CMK (cell line): ENCODE results near the gene SLC30A1.
"Not testable (repeated sequence)": the region's sequence is repeated elsewhere in the genome, so short reads cannot be mapped to it uniquely, and the experiment has no call there.

Source experiments
- DNase-seq: peaks from one replicate; pipeline ENCODE4 v3.0.0-alpha.2; 2010; ENCODE audit warnings: low read depth

Gene SLC30A1

DNA sequence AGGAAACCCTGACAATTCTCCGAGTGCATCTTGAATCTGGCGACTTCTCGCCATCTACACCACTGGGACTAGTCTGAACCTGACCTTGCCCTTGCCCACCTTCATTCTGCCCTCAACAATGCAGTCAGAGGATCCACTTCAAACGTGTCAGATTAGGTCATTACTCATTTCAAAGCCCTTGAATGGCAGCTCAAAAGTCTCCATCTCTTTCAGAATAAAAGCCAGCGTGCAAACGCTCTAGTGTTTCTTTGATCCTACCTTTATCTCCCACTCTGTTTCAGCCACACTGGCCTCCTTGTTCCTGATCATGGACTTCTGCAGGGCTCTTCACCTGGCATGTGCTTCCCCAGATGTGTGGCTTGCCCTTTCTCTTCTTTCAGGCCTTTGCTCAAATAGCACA, 31.3 kb downstream of the SLC30A1 start:
- DNase-seq = no peak

DNA sequence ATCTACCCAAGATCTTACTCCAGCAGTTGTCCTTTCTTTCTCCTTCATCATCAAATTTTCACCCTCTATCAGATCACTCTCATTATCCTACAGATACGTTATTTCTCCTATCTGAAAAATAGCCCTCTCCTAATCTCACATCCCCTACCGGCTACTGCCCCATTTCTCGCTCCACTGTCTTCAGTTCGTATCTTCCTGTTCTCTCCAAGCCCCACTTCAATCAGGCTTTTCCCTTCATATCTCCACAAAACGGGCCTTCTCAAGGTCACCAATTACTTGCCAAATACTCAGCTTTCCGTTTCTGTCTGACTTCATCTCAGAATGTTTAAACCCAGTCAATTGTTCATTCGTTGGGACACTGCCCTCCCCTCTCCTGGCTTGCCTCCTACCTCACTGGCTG, 32.4 kb downstream of the SLC30A1 start:
- no peak for DNase-seq

- DNase-seq = no peak
Observed at GRCh38 chr1:211543025-211543424, 35.9 kb downstream of the SLC30A1 start.

DNA sequence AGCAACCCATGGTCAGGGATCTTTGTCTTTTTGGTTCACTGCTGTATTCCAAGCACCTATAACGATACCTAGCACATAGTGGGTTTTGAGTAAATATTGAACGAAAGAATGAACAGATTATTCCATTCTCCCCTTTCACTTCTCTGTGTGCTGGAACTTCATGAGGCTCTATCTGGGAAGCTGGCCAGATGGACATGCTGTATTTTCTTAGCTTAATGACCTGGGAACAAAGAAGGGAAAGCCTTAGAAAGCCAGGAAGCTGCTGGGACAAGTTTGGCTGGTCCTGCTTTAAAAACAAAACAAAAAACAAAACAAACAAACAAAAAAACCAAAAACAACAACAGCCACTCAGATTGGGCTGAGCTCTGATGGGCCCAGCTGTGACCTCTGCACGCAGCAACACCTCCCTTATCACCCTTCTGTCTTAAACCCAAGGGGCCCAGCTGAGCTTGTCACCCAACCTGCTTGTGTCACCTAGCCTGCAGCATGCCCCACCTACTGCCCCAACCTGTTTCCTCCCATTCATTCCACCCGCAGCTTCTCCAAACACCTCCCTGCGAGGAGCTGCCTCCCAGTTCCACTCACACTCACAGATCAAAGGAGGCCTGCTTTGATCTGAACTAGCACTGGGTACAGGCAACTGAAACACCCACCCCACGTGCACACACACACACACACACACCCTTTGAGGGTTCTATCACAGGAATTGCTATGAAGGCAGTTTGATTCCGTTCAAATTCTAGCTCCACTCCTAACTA, 37.1 kb downstream of the SLC30A1 start:
- no peak for DNase-seq

GRCh38 chr1:211541278-211541677, 37.7 kb downstream of the SLC30A1 start:
- no peak for DNase-seq

DNA sequence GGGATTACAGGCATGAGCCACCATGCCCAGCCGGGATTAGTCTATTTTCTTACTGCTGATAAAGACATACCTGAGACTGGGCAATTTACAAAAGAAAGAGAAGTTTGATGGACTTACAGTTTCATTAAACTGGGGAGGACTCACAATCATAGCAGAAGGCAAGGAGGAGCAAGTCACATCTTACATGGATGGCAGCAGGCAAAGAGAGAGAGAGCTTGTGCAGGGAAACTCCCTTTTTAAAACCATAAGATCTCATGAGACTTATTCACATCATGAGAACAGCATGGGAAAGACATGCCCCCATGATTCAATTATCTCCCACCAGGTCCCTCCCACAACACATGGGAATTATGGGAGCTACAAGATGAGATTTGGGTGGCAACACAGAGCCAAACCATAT, 38.1 kb downstream of the SLC30A1 start:
- DNase-seq = not testable (repeated sequence)

- DNase-seq = no peak
Observed at GRCh38 chr1:211538287-211538686, 40.7 kb downstream of the SLC30A1 start.

GRCh38 chr1:211537253-211537652, 41.7 kb downstream of the SLC30A1 start:
- no peak for DNase-seq

GRCh38 chr1:211536606-211537005, 42.4 kb downstream of the SLC30A1 start:
- DNase-seq = no peak

DNA sequence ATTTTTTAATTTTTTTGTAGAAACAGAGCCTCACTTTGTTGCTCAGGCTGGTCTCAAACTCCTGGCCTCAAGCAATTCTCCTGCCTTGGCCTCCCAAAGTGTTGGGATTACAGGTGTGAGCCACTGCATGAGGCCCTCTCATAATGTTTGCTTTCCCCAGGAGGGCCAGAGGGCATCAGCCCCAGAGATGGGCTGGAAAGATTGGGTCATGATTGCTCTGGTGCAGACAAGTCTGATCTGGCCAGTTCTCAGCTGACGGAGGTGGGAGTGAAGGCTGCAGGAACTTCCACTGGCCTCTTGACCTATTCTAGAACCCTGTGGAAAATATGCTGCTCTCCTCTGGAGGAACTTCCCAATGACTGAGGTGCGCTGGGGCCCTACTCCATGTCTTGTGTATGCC, 43.6 kb downstream of the SLC30A1 start:
- no peak for DNase-seq

DNA sequence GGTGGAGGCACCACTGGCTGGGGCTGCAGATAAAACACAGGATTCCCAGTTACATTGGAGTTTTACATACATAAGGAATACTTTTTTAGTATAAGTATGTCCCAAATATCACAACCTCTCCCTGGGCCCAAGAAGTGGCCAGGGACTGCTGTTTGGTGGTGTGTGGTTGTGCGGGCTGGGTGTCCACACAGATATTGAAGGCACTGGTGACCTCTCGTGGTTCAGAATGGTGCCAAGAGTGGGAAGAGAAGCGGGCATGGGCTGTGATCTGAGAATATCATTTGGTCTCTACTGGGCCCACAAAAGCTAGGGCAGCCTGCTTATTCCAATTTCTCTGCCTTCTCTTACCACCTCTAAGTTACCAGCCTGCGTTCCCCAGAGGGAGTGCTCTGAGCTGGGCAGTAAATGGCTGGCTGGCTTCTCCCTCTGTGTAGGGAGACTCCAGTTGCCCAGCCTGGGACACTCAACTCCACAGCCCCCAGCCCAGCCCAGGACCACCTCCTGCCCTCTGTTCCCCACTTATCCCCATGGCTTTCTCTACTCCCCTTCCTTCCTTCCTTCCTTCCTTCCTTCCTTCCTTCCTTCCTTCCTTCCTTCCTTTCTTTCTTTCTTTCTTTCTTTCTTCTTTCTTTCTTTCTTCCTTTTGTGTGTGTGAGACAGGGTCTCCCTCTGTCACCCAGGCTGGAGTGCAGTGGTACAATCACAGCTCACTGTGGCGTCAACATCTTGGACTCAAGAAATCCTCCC, 44.2 kb downstream of the SLC30A1 start:
- no peak for DNase-seq

DNA sequence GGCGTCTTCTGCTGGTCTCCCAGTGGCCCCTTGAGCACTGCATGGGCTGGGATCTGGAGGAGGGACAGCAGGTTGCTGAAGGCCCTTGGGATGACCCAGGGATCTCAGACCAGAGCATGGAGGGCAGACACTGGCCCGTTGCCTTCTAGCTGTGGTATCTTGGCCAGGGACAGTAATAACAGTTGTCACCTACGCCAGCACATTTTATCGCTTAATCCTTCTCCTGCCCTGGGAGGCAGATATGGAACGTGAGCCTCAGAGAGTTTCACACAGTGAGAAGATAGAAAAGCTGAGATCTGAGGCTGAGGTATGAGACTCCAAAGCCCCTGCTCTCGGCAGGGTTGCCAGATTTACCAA, 46.9 kb downstream of the SLC30A1 start:
- DNase-seq = no peak

GRCh38 chr1:211531194-211532087, 47.5 kb downstream of the SLC30A1 start:
- no peak for DNase-seq

- DNase-seq = no peak
Observed at GRCh38 chr1:211530102-211530501, 48.9 kb downstream of the SLC30A1 start.

- no peak for DNase-seq
Observed at GRCh38 chr1:211529453-211529852, 49.5 kb downstream of the SLC30A1 start.

DNA sequence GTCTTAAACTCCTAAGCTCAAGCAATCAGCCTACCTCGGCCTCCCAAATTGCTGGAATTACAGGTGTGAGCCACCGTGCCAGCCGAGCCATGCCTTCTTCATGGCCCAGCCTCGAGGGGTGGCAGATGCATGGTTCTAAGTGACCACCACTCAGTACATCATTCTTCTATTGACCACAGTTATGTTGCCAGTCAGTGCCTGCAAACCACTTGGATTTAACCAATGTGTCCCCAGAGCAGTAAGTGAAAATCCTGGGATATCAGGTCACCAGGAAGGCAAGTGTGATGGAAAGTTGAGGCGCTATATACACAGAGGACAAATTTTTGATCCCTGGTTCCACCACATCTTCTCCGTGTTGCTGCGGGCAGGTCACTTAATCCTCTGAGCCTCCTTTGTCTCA, 50.0 kb downstream of the SLC30A1 start:
- DNase-seq = no peak

DNA sequence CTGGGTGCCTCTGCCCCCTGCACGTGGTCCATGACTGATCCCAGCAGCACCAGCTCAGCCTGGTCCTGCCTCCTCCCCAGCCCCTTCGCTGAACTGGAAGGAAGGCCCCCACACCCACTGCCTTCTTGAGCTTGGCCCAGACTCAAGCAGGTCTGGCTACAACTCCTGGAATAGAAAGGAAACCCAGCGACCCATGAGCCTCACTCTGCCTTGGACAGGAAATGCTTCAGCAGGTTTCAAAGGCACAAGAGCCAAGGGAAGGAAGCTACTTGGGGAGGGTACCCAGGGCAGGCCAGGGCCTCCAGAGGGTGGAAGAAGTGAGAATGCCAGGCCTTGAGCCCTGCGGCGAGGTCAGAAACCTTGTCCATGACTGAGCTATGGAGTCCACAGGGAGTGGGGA, 51.1 kb downstream of the SLC30A1 start:
- DNase-seq = no peak

GRCh38 chr1:211527006-211527405, 52.0 kb downstream of the SLC30A1 start:
- no peak for DNase-seq

- no peak for DNase-seq
Observed at GRCh38 chr1:211526101-211526500, 52.9 kb downstream of the SLC30A1 start.

DNA sequence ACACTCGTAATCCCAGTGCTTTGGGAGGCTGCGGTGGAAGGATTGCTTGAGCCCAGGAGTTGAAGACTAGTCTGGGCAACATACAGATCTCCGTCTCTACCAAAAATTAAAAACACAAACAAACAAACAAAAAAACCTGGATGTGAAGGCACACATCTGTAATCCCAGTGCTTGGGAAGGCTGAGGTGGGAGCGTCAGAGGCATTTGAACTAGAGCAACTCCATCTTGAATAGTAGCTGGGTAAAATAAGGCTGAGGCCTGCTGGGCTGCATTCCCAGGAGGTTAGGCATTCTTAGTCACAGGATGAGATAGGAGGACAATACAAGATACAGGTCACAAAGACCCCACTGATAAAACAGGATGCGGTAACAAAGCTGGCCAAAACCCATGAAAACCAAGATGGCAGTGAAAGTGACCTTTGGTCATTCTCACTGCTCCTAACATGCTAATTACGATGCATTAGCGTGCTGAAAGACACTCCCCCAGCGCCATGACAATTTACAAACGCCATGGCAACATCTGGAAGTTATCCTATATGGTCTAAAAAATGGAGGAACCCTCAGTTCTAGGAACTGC, 53.8 kb downstream of the SLC30A1 start:
- no peak for DNase-seq

GRCh38 chr1:211524521-211524920, 54.4 kb downstream of the SLC30A1 start:
- no peak for DNase-seq

DNA sequence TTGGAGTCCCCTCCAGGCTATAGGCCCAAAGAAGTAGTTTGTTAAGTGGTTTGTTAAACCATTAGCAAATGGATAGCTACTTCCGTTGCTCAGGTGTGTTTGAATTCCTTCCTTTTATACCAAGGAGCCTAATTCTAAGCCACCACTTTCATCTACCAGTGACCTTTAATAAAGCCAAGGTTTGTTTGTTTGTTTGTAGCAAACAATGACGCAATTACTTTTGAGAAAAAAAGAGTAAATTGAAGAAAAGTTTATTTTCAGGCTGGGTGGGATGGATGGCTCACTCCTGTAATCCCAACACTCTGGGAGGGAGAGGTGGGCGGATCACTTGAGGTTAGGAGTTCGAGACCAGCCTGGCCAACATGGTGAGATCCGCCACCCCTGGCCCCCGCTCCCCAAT, 56.2 kb downstream of the SLC30A1 start:
- no peak for DNase-seq
